T47D (cell line): ENCODE measurements around the gene CYP8B1.

Experiments used
- DNase-seq, 2 experiments: peaks; one replicate each; pipeline versions ENCODE4 v3.0.0 to v3.0.0-alpha.2; 2011 to 2012; ENCODE audit warnings: low read depth in 1 of 2, low spot score in 1 of 2
- JUND ChIP-seq: IDR thresholded peaks from 2 replicates; pipeline ENCODE4 v1.6.1; 2012; ENCODE audit warnings: low read depth
- in situ Hi-C: cut with HindIII; loops from 2 replicates; pipeline ENCODE4 v1.10.0; 2016; ENCODE audit warnings: low sequenced_read_pairs, low pct_unique_long_range_greater_than_20kb

Gene CYP8B1

GRCh38 chr3:42841332-42841731 lies 34.3 kb downstream of the CYP8B1 start:
- TF ChIP-seq JUND = no peak
- no peak for DNase-seq
- in situ Hi-C loops = no loop called here

- in situ Hi-C loops = no loop called here
- no peak for TF ChIP-seq JUND
- peak; percentile 56 to 88 for DNase-seq
These were observed 36.1 kb downstream of the CYP8B1 start for GRCh38 chr3:42839616-42840015.

GRCh38 chr3:42838571-42838970 lies 37.1 kb downstream of the CYP8B1 start:
- 0 out of 2 replicates have a peak, but pooled peaks have one; percentile 5 for TF ChIP-seq JUND
- in situ Hi-C loops = no loop called here
- DNase-seq = peak in 1 of 2 experiments; percentile 59

- in situ Hi-C loops = no loop called here
- peak in 1 of 2 experiments; percentile 57 for DNase-seq
- no peak for TF ChIP-seq JUND
These were observed 39.2 kb downstream of the CYP8B1 start for GRCh38 chr3:42836150-42837123.

- no peak for TF ChIP-seq JUND
- DNase-seq = peak; percentile 18 to 84
- in situ Hi-C loops = no loop called here
These were observed 44.4 kb downstream of the CYP8B1 start for GRCh38 chr3:42831321-42831713.

- in situ Hi-C loops = no loop called here
These were observed 45.0 kb downstream of the CYP8B1 start for GRCh38 chr3:42830437-42831320.

GRCh38 chr3:42829628-42830436 lies 45.8 kb downstream of the CYP8B1 start:
- no peak for TF ChIP-seq JUND
- in situ Hi-C loops = no loop called here

More at GRCh38 chr3:42830437-42831320, 45.0 kb downstream of the CYP8B1 start:
- no peak for TF ChIP-seq JUND
- DNase-seq = peak; percentile 31 to 79

GRCh38 chr3:42829083-42829627 lies 46.5 kb downstream of the CYP8B1 start:
- in situ Hi-C loops = no loop called here
- no peak for TF ChIP-seq JUND
- no peak for DNase-seq

More at GRCh38 chr3:42829628-42830436, 45.8 kb downstream of the CYP8B1 start:
- DNase-seq = no peak

GRCh38 chr3:42827654-42828053 lies 48.0 kb downstream of the CYP8B1 start:
- peak in 1 of 2 experiments; percentile 38 for DNase-seq
- in situ Hi-C loops = no loop called here
- TF ChIP-seq JUND = no peak

- no peak for DNase-seq
- in situ Hi-C loops = no loop called here
- TF ChIP-seq JUND = no peak
These were observed 48.7 kb downstream of the CYP8B1 start for GRCh38 chr3:42827023-42827422.

GRCh38 chr3:42826141-42826540 lies 49.5 kb downstream of the CYP8B1 start:
- no peak for DNase-seq
- in situ Hi-C loops = no loop called here

More at GRCh38 chr3:42826141-42826540, 49.5 kb downstream of the CYP8B1 start:
- TF ChIP-seq JUND = no peak
